Mammary epithelial cell (primary cell): ENCODE results near the gene CNPY4.

Experiments used
- EZH2 ChIP-seq: IDR thresholded peaks from 2 replicates; pipeline ENCODE4 v1.6.1; 2012; ENCODE audit warnings: low read length, inconsistent platforms, borderline replicate concordance
- TF ChIP-seq, protein P1 (sequence below), 2 donors: IDR thresholded peaks in 1 of 2; conservative IDR thresholded peaks in 1 of 2; 2 replicates each; pipeline ENCODE4 v1.5.1; 2011 to 2012; ENCODE audit warnings: inconsistent platforms in 2 of 2, low read length in 2 of 2, mild to moderate bottlenecking in 2 of 2, control low read depth in 1 of 2, low read depth in 1 of 2; ENCODE audit not compliant: insufficient read depth in 1 of 2; ENCODE audit errors: extremely low read depth in 1 of 2

- TF ChIP-seq EZH2: no peak
- TF ChIP-seq, protein P1, sequence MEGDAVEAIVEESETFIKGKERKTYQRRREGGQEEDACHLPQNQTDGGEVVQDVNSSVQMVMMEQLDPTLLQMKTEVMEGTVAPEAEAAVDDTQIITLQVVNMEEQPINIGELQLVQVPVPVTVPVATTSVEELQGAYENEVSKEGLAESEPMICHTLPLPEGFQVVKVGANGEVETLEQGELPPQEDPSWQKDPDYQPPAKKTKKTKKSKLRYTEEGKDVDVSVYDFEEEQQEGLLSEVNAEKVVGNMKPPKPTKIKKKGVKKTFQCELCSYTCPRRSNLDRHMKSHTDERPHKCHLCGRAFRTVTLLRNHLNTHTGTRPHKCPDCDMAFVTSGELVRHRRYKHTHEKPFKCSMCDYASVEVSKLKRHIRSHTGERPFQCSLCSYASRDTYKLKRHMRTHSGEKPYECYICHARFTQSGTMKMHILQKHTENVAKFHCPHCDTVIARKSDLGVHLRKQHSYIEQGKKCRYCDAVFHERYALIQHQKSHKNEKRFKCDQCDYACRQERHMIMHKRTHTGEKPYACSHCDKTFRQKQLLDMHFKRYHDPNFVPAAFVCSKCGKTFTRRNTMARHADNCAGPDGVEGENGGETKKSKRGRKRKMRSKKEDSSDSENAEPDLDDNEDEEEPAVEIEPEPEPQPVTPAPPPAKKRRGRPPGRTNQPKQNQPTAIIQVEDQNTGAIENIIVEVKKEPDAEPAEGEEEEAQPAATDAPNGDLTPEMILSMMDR (conservative IDR thresholded peaks at IDR 0.05 in 1 of 2, IDR thresholded peaks at IDR 0.05 in 1 of 2; ENCODE audit: extremely low read depth in 1 of 2, insufficient read depth in 1 of 2, low read depth in 1 of 2, low read length in 2 of 2): no peak
These were observed 7.8 kb downstream of the CNPY4 start, which contains the start of gene MBLAC1 for GRCh38 chr7:100126931-100127865.
